Astrocyte of the spinal cord (primary cell): Measurements from ENCODE around the gene MISP.

Experiments
- DNase-seq: peaks from one replicate; pipeline ENCODE4 v3.0.0; 2011; ENCODE audit warnings: low read depth, low spot score
- H3K4me3 ChIP-seq: 2 replicates; pipeline ENCODE4 v1.5.1; 2011; ENCODE audit warnings: low read depth, mild to moderate bottlenecking, low read length, moderate library complexity
- CTCF ChIP-seq: IDR thresholded peaks from 2 replicates; pipeline ENCODE4 v1.5.1; 2012; ENCODE audit warnings: low read depth, mild to moderate bottlenecking, low read length, inconsistent platforms
- in situ Hi-C: cut with HindIII; loops from 2 replicates; pipeline ENCODE4 v1.10.0; 2017; ENCODE audit warnings: low sequenced_read_pairs

MISP gene

DNA sequence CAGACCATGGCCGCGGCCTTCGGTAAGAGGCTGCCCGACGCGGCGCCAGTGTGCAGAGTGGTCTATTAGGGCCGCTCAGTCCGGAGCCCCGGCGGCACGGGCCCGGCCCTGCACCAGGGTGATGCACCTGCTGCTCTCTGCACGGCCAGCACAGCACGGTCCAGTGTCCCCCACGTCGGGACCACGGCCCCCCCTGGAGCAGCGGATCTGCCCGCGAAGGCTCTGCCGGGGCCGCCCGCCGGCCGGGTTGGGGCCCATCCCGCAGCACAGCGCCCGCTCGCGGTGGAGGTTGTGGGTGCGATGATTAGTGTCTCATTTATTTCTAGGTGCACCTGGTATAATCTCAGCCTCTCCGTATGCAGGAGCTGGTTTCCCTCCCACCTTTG, 54.2 kb downstream of the MISP start:
- in situ Hi-C loops, result no loop called here
- H3K4me3 ChIP-seq, result no peak overlapping the region
- no peak for TF ChIP-seq CTCF
- DNase-seq, result no peak

DNA sequence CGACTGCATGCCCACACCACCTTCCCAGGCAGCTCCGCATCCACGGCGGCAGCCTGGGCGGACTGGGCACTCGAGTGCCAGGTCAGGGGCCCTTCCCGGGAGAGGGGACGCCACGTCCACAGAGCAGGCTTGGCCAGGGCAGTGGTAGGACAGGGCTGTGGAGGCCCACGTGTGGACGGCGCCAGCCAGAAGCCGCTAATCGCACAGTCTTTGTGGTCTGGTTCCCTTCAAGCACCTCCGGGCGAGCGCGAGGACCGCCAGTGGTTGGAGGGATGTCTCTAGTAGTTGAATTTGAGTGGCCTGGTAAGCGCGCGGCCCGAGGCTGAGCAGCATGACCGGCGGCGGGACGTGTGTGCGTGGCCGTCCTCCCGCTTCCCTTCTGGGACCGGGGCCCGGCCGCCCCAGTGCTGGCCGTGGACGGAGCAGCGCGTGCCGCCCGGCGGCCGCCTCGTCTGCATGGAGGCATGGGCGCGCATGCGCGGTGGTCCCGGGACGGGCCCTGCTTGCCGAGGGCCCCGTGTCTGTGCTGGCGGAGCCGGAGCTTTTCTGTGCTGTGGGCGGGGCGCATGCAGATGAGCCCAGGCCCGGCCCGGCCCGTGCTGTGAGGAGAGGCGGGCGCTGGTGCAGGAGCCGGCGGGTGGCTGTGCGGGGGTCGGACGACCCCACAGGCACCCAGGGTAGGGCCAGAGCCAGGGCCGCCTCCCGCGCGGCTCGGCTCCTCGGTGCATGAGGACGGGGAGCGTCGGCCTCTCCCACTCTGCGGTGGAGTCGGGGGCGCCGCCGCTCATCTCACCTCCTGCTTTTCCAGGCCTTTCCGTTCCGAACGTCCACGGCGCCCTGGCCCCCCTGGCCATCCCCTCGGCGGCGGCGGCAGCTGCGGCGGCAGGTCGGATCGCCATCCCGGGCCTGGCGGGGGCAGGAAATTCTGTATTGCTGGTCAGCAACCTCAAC, 55.0 kb downstream of the MISP start:
- no peak for TF ChIP-seq CTCF
- DNase-seq, result no peak
- in situ Hi-C loops, result no loop called here
- H3K4me3 ChIP-seq, result no peak overlapping the region

DNA sequence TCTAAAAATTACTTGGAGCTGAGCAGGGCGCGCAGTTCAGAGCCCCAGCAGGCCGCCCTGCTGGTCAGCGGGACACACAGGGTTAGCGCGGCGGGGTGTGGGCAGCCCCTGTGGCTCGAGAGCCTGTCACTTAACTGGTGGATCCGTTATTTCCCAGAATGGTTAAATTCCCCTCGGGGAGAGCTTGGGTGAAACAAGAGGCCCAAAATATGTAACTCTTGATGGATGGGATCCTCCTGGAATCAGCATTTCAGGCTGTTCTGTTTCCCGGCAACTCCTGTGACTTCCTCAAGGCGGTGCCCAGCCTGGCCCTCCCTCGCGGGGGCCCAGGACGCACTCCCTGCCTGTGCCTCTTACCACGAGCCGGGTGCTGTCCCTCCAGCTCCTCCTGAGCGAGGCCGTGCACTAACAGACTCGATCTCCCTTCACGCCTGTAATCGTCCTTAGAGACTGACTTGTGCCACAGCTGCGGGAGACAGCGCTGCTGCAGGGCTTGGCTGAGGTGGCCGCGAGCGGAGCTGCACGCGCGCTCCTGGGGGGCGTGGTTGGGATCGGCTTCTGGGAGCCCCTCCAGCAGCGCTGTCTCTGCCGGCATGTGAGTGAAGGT, 56.0 kb downstream of the MISP start:
- H3K4me3 ChIP-seq, result no peak overlapping the region

GRCh38 chr19:807627-808422, 56.9 kb downstream of the MISP start:
- in situ Hi-C loops, result no loop called here
- DNase-seq, result no peak
- no peak overlapping the region for H3K4me3 ChIP-seq
- no peak for TF ChIP-seq CTCF

More for the DNA sequence above, 56.0 kb downstream of the MISP start:
- DNase-seq, result no peak
- TF ChIP-seq CTCF, result no peak
- in situ Hi-C loops, result no loop called here

DNA sequence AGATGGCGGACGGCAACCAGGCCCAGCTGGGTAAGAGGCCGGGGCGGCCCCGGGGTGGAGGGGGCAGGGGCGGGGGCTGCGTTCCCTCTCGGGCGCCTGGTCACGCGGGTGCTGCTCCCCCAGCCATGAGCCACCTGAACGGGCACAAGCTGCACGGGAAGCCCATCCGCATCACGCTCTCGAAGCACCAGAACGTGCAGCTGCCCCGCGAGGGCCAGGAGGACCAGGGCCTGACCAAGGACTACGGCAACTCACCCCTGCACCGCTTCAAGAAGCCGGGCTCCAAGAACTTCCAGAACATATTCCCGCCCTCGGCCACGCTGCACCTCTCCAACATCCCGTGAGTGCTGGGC, 57.5 kb downstream of the MISP start:
- DNase-seq, result no peak
- in situ Hi-C loops, result no loop called here
- no peak for TF ChIP-seq CTCF
- no peak overlapping the region for H3K4me3 ChIP-seq

GRCh38 chr19:810077-810855, 59.4 kb downstream of the MISP start:
- in situ Hi-C loops, result no loop called here
- no peak for DNase-seq
- H3K4me3 ChIP-seq, result no peak overlapping the region
- TF ChIP-seq CTCF, result no peak
